Keratinocyte (primary cell): Measurements from ENCODE around the gene GNG2. TPM values are rescaled to one million over a fixed set of nuclear protein-coding genes. Genes with fewer than 3 reads are reported as not detected.
A peak's percentile ranks its signal among the peaks of the same experiment; 100 is the strongest.

Experiments used
- DNase-seq: peaks from one replicate; pipeline ENCODE4 v3.0.0-alpha.2; 2011; ENCODE audit warnings: low read depth, missing footprints, low spot score
- FAIRE-seq: peaks from 2 replicates; lab custom pipeline; 2011; peaks lifted over from hg19 to GRCh38; lab: Jason Lieb, UNC
- H2AFZ ChIP-seq: 2 replicates; pipeline ENCODE4 v1.6.0; 2012; ENCODE audit warnings: low read length, control low read depth, inconsistent platforms; ENCODE audit not compliant: control insufficient read depth
- H3K27ac ChIP-seq: 2 replicates; pipeline ENCODE4 v1.5.1; 2011; ENCODE audit warnings: low read length; ENCODE audit not compliant: control insufficient read depth, insufficient read depth
- H3K27me3 ChIP-seq: 3 replicates; pipeline ENCODE4 v1.6.0; 2011; ENCODE audit warnings: low read length; ENCODE audit not compliant: control insufficient read depth, insufficient read depth; ENCODE audit errors: extremely low read depth
- H3K36me3 ChIP-seq, 2 experiments: 2 replicates in 1 of 2; 3 replicates in 1 of 2; pipeline ENCODE4 v1.5.1; 2011; ENCODE audit warnings: low read length in 2 of 2, mild to moderate bottlenecking in 1 of 2; ENCODE audit not compliant: control insufficient read depth in 2 of 2, insufficient read depth in 2 of 2; ENCODE audit errors: extremely low read depth in 1 of 2
- H3K4me1 ChIP-seq: 3 replicates; pipeline ENCODE4 v1.5.1; 2011; ENCODE audit warnings: low read length; ENCODE audit not compliant: control insufficient read depth, insufficient read depth; ENCODE audit errors: extremely low read depth
- H3K4me2 ChIP-seq: 3 replicates; pipeline ENCODE4 v1.6.0; 2011; ENCODE audit warnings: low read depth, low read length; ENCODE audit not compliant: control insufficient read depth, insufficient read depth; ENCODE audit errors: extremely low read depth
- H3K4me3 ChIP-seq, 3 experiments: fragments of 200-600 bp in 1 of 3; sonication (generic) in 1 of 3; 2 replicates in 2 of 3; 3 replicates in 1 of 3; pipeline ENCODE4 v1.5.1; 2011 to 2016; ENCODE audit warnings: low read length in 3 of 3, mild to moderate bottlenecking in 3 of 3, control low read depth in 2 of 3, inconsistent platforms in 1 of 3, low read depth in 1 of 3, mixed read lengths in 1 of 3, mixed run types in 1 of 3, moderate library complexity in 1 of 3; ENCODE audit not compliant: control insufficient read depth in 2 of 3, insufficient read depth in 2 of 3; ENCODE audit errors: extremely low read depth in 1 of 3
- H3K79me2 ChIP-seq: 2 replicates; pipeline ENCODE4 v1.6.0; 2012; ENCODE audit warnings: low read length; ENCODE audit not compliant: control insufficient read depth, insufficient read depth
- H3K9ac ChIP-seq: 3 replicates; pipeline ENCODE4 v1.6.0; 2011; ENCODE audit warnings: low read length; ENCODE audit not compliant: control insufficient read depth, insufficient read depth; ENCODE audit errors: extremely low read depth
- H3K9me1 ChIP-seq: 3 replicates; pipeline ENCODE4 v1.6.0; 2011; ENCODE audit warnings: low read length; ENCODE audit not compliant: control insufficient read depth, insufficient read depth; ENCODE audit errors: extremely low read depth
- H3K9me3 ChIP-seq: 2 replicates; pipeline ENCODE4 v1.5.1; 2012; ENCODE audit warnings: low read depth, low read length; ENCODE audit not compliant: control insufficient read depth
- H4K20me1 ChIP-seq: 3 replicates; pipeline ENCODE4 v1.6.0; 2011; ENCODE audit warnings: low read length; ENCODE audit not compliant: control insufficient read depth, insufficient read depth; ENCODE audit errors: extremely low read depth
- CTCF ChIP-seq, 3 experiments: IDR thresholded peaks in 1 of 3; conservative IDR thresholded peaks in 1 of 3; optimal IDR thresholded peaks in 1 of 3; 2 replicates in 2 of 3; 3 replicates in 1 of 3; pipeline versions ENCODE3 to v1.5.1; 2011; ENCODE audit warnings: low read length in 3 of 3, mild to moderate bottlenecking in 3 of 3, moderate library complexity in 2 of 3, control low read depth in 1 of 3, inconsistent platforms in 1 of 3; ENCODE audit not compliant: insufficient read depth in 2 of 3; ENCODE audit errors: extremely low read depth in 1 of 3
- EZH2 ChIP-seq: IDR thresholded peaks from one replicate; pipeline ENCODE4 v1.6.1; 2012; ENCODE audit warnings: inconsistent platforms, mild to moderate bottlenecking, low read length, moderate library complexity
- dilution Hi-C: fragments of 300-500 bp; cut with MboI; formaldehyde crosslinking; loops from one replicate; pipeline ENCODE4 v1.7.0; 2020; ENCODE audit warnings: low sequenced_read_pairs; ENCODE audit not compliant: extremely low pct_ligation_motif_present
- polyA plus RNA-seq, 5 experiments: library from polyadenylated mRNA; depleted of rRNA in 3 of 5; stranded (reverse) in 3 of 5; stranded (forward) in 1 of 5; unstranded in 1 of 5; fragments of >200 nt; gene quantifications; 1 replicate in 1 of 5; 2 replicates in 3 of 5; 3 replicates in 1 of 5; pipeline versions ENCODE4 v1.2.1 to v1.2.3, GENCODE V29; 2011 to 2012; ENCODE audit warnings: missing spikeins in 2 of 5, low read depth in 1 of 5, low replicate concordance in 1 of 5

Gene GNG2
- polyA plus RNA-seq, 1 donor (not counting 4 experiments of a cell fraction or from before 2014, with no cell fraction given), result 0.28 TPM

- no peak overlapping the region for H3K9ac ChIP-seq
- no peaks in the 10 kb centered on the region for H3K79me2 ChIP-seq
- DNase-seq (no peak), FAIRE-seq (no peak)
- no peak for TF ChIP-seq EZH2
- TF ChIP-seq CTCF (optimal IDR thresholded peaks at IDR 0.05 in 1 of 3, IDR thresholded peaks at IDR 0.05 in 1 of 3, conservative IDR thresholded peaks at IDR 0.05 in 1 of 3; ENCODE audit: extremely low read depth in 1 of 3, insufficient read depth in 2 of 3, low read length in 3 of 3), result no peak
- H3K4me1 ChIP-seq, result peaks cover 14% of the 10 kb centered on the region
- dilution Hi-C loops, result no loop called here
- H3K27me3 ChIP-seq, result peaks cover 4% of the 10 kb centered on the region
- H3K36me3 ChIP-seq, result no peaks in the 10 kb centered on the region
- no peak overlapping the region for H3K27ac ChIP-seq
- no peak overlapping the region for H3K4me2 ChIP-seq
- no peaks in the 10 kb centered on the region for H4K20me1 ChIP-seq
- H3K4me3 ChIP-seq, result no peak overlapping the region
- H3K9me1 ChIP-seq, result no peaks in the 10 kb centered on the region
- no peak overlapping the region for H2AFZ ChIP-seq
- H3K9me3 ChIP-seq, result no peaks in the 10 kb centered on the region
Measured at GRCh38 chr14:51926449-51926848, 66.0 kb downstream of the GNG2 start.

- H3K4me3 ChIP-seq, result no peak overlapping the region
- FAIRE-seq (peak; percentile 73), DNase-seq (no peak)
- dilution Hi-C loops, result no loop called here
- H3K27me3 ChIP-seq, result no peaks in the 10 kb centered on the region
- no peaks in the 10 kb centered on the region for H3K9me1 ChIP-seq
- no peak overlapping the region for H3K27ac ChIP-seq
- no peaks in the 10 kb centered on the region for H3K36me3 ChIP-seq
- H3K9me3 ChIP-seq, result no peaks in the 10 kb centered on the region
- no peak overlapping the region for H2AFZ ChIP-seq
- TF ChIP-seq EZH2 (no peak), CTCF (optimal IDR thresholded peaks at IDR 0.05 in 1 of 3, IDR thresholded peaks at IDR 0.05 in 1 of 3, conservative IDR thresholded peaks at IDR 0.05 in 1 of 3; ENCODE audit: extremely low read depth in 1 of 3, insufficient read depth in 2 of 3, low read length in 3 of 3) (no peak)
- H3K79me2 ChIP-seq, result no peaks in the 10 kb centered on the region
- H4K20me1 ChIP-seq, result no peaks in the 10 kb centered on the region
- no peak overlapping the region for H3K9ac ChIP-seq
- H3K4me1 ChIP-seq, result peaks cover 14% of the 10 kb centered on the region
- peak overlapping the region; percentile 30 for H3K4me2 ChIP-seq
Measured at GRCh38 chr14:51928568-51928967, 68.2 kb downstream of the GNG2 start.
